ENCODE data around the gene ERICH4.

DNA sequence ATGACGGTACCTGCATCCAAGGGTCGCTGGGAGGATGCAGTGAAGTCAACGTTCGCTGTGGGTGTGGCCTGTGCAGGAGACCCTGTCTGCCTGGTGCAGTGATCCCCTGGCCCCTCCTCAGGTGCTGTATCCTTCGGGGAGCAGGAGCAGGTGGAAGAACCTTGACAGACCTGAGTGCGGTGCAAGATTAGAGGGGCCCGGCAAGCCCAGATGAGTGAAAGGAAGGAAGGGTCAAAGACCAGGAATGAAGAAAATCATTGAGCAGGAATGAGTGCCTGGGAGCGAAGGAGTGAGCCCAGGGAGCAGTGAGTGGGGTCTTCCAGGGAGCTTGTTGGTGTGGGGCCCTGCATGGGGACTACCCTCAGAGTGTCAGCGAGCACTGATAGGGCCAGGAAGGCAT, 28.5 kb upstream of the ERICH4 start:
- no peak for TF ChIP-seq CTCF (IDR thresholded peaks at IDR 0.05; ENCODE audit: borderline replicate concordance, extremely low read depth, low read length, poor library complexity, severe bottlenecking)
- no peak for TF ChIP-seq EZH2 (IDR thresholded peaks at IDR 0.05; ENCODE audit: borderline replicate concordance, low read depth, low read length, severe bottlenecking)

Data from DND-41 (cell line).